Endothelial cell (in vitro differentiated cells): ENCODE results near the gene GAD1. TPM values are rescaled to one million over a fixed set of nuclear protein-coding genes. Genes with fewer than 3 reads are reported as not detected.

ENCODE experiments used
- DNase-seq: peaks from one replicate; pipeline ENCODE4 v3.0.0; 2021; ENCODE audit warnings: low spot score
- H3K27ac Mint-ChIP-seq: one replicate; pipeline ENCODE4 v1.8.0; 2021; ENCODE audit warnings: mixed read lengths, inconsistent platforms; ENCODE audit not compliant: unreplicated experiment
- H3K27me3 Mint-ChIP-seq: one replicate; pipeline ENCODE4 v1.8.0; 2021; ENCODE audit warnings: mild to moderate bottlenecking, moderate library complexity, mixed read lengths, inconsistent platforms; ENCODE audit not compliant: unreplicated experiment
- H3K36me3 Mint-ChIP-seq: one replicate; pipeline ENCODE4 v1.8.0; 2021; ENCODE audit warnings: mild to moderate bottlenecking, low read depth, mixed read lengths, inconsistent platforms; ENCODE audit not compliant: unreplicated experiment
- H3K4me1 Mint-ChIP-seq: one replicate; pipeline ENCODE4 v1.8.0; 2021; ENCODE audit warnings: mild to moderate bottlenecking, mixed read lengths, inconsistent platforms; ENCODE audit not compliant: unreplicated experiment
- H3K4me3 Mint-ChIP-seq: one replicate; pipeline ENCODE4 v1.8.0; 2021; ENCODE audit warnings: mild to moderate bottlenecking, mixed read lengths, inconsistent platforms; ENCODE audit not compliant: unreplicated experiment
- H3K9me3 Mint-ChIP-seq: one replicate; pipeline ENCODE4 v1.8.0; 2021; ENCODE audit warnings: mixed read lengths, inconsistent platforms; ENCODE audit not compliant: unreplicated experiment
- CTCF ChIP-seq: fragments of 200-600 bp; sonication (generic); IDR thresholded peaks from one replicate; pipeline ENCODE4 v1.5.0; 2021; ENCODE audit warnings: antibody characterized with exemption; ENCODE audit not compliant: unreplicated experiment
- total RNA-seq: library from RNA; stranded (reverse); fragmentation: NEBNext Ultra II Directional; extraction: Animal tissue kit (Norgen Biotek cat#: 25700); gene quantifications from one replicate; pipeline ENCODE4 v1.2.1, GENCODE V29; 2021; ENCODE audit not compliant: unreplicated experiment

The GAD1 gene
- total RNA-seq, 1 donor from 2014 or later: 129 TPM

- TF ChIP-seq CTCF: no peak
- Mint-ChIP-seq H3K36me3 (peaks cover 61% of the 10 kb centered on the region), H3K4me3 (peak overlapping the region; percentile 65), H3K9me3 (no peaks in the 10 kb centered on the region), H3K4me1 (no peaks in the 10 kb centered on the region), H3K27me3 (peaks cover 12% of the 10 kb centered on the region), H3K27ac (no peak overlapping the region)
- DNase-seq: no peak
Measured at GRCh38 chr2:170830166-170830565, 13.5 kb downstream of the GAD1 start.

- Mint-ChIP-seq H3K4me1 (no peaks in the 10 kb centered on the region), H3K9me3 (no peaks in the 10 kb centered on the region), H3K27me3 (peaks cover 12% of the 10 kb centered on the region), H3K27ac (no peak overlapping the region), H3K4me3 (no peak overlapping the region), H3K36me3 (peaks cover 57% of the 10 kb centered on the region)
- DNase-seq: no peak
- no peak for TF ChIP-seq CTCF
Measured at GRCh38 chr2:170831115-170831514, 14.4 kb downstream of the GAD1 start.

DNA sequence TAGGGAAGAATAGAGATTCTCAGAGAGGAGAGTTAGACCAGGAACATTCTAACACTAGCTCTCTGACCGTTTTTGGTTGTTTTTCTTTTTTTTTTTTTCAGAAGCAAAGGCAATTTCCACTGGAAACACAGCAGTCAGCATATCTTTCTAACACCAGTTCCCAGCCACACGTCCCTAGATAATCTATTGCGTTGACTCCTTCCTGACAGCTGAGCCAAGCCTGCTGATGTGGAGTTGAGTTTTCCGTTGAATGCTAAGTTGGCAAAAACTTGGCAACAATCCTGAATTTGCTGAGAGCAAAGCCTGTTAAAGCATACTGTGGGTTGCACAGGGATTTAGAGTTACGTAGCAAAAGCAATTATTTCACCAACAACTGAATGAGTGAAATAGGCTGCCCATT, 19.3 kb downstream of the GAD1 start:
- H3K4me3 Mint-ChIP-seq: no peak overlapping the region
- no peaks in the 10 kb centered on the region for H3K4me1 Mint-ChIP-seq
- H3K27me3 Mint-ChIP-seq: no peaks in the 10 kb centered on the region
- H3K9me3 Mint-ChIP-seq: no peaks in the 10 kb centered on the region
- no peak overlapping the region for H3K27ac Mint-ChIP-seq
- no peak for DNase-seq
- H3K36me3 Mint-ChIP-seq: peaks cover 39% of the 10 kb centered on the region
- no peak for TF ChIP-seq CTCF

DNA sequence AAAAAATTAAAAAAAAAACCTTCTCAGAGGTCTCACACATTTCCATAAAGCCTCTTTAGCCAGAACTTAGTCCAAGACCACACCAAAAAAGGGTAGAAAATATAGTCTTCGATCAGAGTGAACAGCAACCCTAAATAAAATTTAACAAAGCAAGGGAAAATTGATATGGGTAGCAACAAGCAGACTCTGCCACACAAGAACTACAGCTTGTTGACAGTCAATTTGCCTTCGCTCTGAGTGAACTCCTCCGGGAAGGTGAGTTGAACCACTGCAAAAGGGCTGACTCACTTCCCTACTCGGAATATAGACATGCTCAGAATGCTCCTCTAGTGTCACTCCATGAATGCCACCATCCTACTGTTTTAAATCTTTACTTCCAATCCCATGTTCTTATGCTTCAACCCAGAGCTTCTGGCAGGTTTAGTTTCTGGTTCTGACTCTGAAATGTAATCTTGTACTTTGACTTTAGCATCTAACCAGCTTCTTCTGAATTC, 24.1 kb downstream of the GAD1 start:
- no peaks in the 10 kb centered on the region for H3K4me1 Mint-ChIP-seq
- H3K4me3 Mint-ChIP-seq: peak overlapping the region; percentile 45
- H3K36me3 Mint-ChIP-seq: peaks cover 42% of the 10 kb centered on the region
- H3K9me3 Mint-ChIP-seq: no peaks in the 10 kb centered on the region
- H3K27me3 Mint-ChIP-seq: no peaks in the 10 kb centered on the region
- no peak for TF ChIP-seq CTCF
- no peak overlapping the region for H3K27ac Mint-ChIP-seq
- DNase-seq: no peak

GRCh38 chr2:170842785-170843184, 26.1 kb downstream of the GAD1 start:
- DNase-seq: no peak
- H3K36me3 Mint-ChIP-seq: peaks cover 52% of the 10 kb centered on the region
- H3K4me3 Mint-ChIP-seq: peak overlapping the region; percentile 38
- no peaks in the 10 kb centered on the region for H3K4me1 Mint-ChIP-seq
- H3K27ac Mint-ChIP-seq: no peak overlapping the region
- no peaks in the 10 kb centered on the region for H3K9me3 Mint-ChIP-seq
- no peaks in the 10 kb centered on the region for H3K27me3 Mint-ChIP-seq
- no peak for TF ChIP-seq CTCF
